Endothelial cell of umbilical vein (primary cell): Measurements from ENCODE around the gene ZNF827. TPM values are rescaled to one million over a fixed set of nuclear protein-coding genes. Genes with fewer than 3 reads are reported as not detected.

Experiments used
- BruUV-seq: library from RNA; stranded (reverse); fragments of 400-500 nt; replicated peaks from 2 replicates; lab custom pipeline; 2021; lab: Mats Ljungman, UMichigan
- CTCF ChIA-PET: fragments of 300-600, 350-600 bp; sonication (Branson Sonifier 250); formaldehyde crosslinking; loops from one replicate; lab custom pipeline; 2021; ENCODE audit warnings: antibody characterized with exemption, inconsistent platforms; lab: Charles Lee
- POLR2A ChIA-PET: fragments of 300-600, 350-600 bp; sonication (Branson Sonifier 250); formaldehyde crosslinking; loops from one replicate; lab custom pipeline; 2021; ENCODE audit warnings: antibody characterized with exemption, inconsistent platforms; lab: Charles Lee
- DNase-seq: peaks from one replicate; pipeline ENCODE4 v3.0.0-alpha.2; 2011; ENCODE audit warnings: low read depth, low spot score
- FAIRE-seq: peaks from 2 replicates; lab custom pipeline; 2011; peaks lifted over from hg19 to GRCh38; lab: Jason Lieb, UNC
- H2AFZ ChIP-seq: 2 replicates; pipeline ENCODE4 v1.6.0; 2012; ENCODE audit warnings: low read depth, low read length, control low read depth, inconsistent platforms
- H3K27ac ChIP-seq: 2 replicates; pipeline ENCODE4 v1.5.1; 2011; ENCODE audit warnings: low read depth, mild to moderate bottlenecking, control low read depth, low read length, moderate library complexity; ENCODE audit not compliant: insufficient read depth
- H3K27me3 ChIP-seq, 2 experiments: 2 replicates each; pipeline versions ENCODE4 v1.6.0 to v1.6.1; 2011; ENCODE audit warnings: low read length in 2 of 2, mixed read lengths in 1 of 2; ENCODE audit not compliant: control insufficient read depth in 2 of 2, insufficient read depth in 2 of 2
- H3K36me3 ChIP-seq, 2 experiments: 2 replicates in 1 of 2; 3 replicates in 1 of 2; pipeline ENCODE4 v1.5.1; 2011; ENCODE audit warnings: low read length in 2 of 2, mild to moderate bottlenecking in 1 of 2, moderate library complexity in 1 of 2; ENCODE audit not compliant: control insufficient read depth in 2 of 2, insufficient read depth in 2 of 2; ENCODE audit errors: extremely low read depth in 1 of 2
- H3K4me1 ChIP-seq: 3 replicates; pipeline ENCODE4 v1.5.1; 2011; ENCODE audit warnings: mild to moderate bottlenecking, low read length; ENCODE audit not compliant: control insufficient read depth, insufficient read depth; ENCODE audit errors: extremely low read depth
- H3K4me2 ChIP-seq: 2 replicates; pipeline ENCODE4 v1.6.1; 2011; ENCODE audit warnings: low read length, control low read depth, mixed read lengths; ENCODE audit not compliant: insufficient read depth
- H3K4me3 ChIP-seq, 3 experiments: fragments of 200-600 bp in 1 of 3; sonication (generic), shearing (Covaris generic) in 1 of 3; replicated peaks in 1 of 3; 2 replicates each; pipeline ENCODE4 v1.5.1; 2011 to 2016; ENCODE audit warnings: control low read depth in 3 of 3, low read length in 3 of 3, mild to moderate bottlenecking in 2 of 3, inconsistent platforms in 1 of 3, low read depth in 1 of 3, moderate library complexity in 1 of 3; ENCODE audit not compliant: insufficient read depth in 1 of 3
- H3K79me2 ChIP-seq: 2 replicates; pipeline ENCODE4 v1.6.0; 2012; ENCODE audit warnings: low read length, inconsistent platforms; ENCODE audit not compliant: control insufficient read depth, insufficient read depth
- H3K9ac ChIP-seq: replicated peaks from 2 replicates; pipeline ENCODE3; 2011; ENCODE audit warnings: low read length, control low read depth; ENCODE audit not compliant: insufficient read depth; ENCODE audit errors: extremely low read depth
- H3K9me1 ChIP-seq: replicated peaks from 3 replicates; pipeline ENCODE4 v1.6.0; 2011; ENCODE audit warnings: mild to moderate bottlenecking, low read length; ENCODE audit not compliant: control insufficient read depth, insufficient read depth; ENCODE audit errors: extremely low read depth
- H3K9me3 ChIP-seq: replicated peaks from 2 replicates; pipeline ENCODE4 v1.5.1; 2012; ENCODE audit warnings: low read length, inconsistent platforms; ENCODE audit not compliant: control insufficient read depth, insufficient read depth
- H4K20me1 ChIP-seq: replicated peaks from 2 replicates; pipeline ENCODE3; 2011; ENCODE audit warnings: mild to moderate bottlenecking, low read length; ENCODE audit not compliant: control insufficient read depth, insufficient read depth; ENCODE audit errors: extremely low read depth
- FOS ChIP-seq: IDR thresholded peaks from 2 replicates; pipeline ENCODE4 v1.6.1; 2011; ENCODE audit warnings: mild to moderate bottlenecking, low read length, moderate library complexity, borderline replicate concordance; ENCODE audit not compliant: insufficient read depth
- GATA2 ChIP-seq: IDR thresholded peaks from 2 replicates; pipeline ENCODE4 v1.7.0; 2011; ENCODE audit warnings: low read depth, mild to moderate bottlenecking, moderate library complexity, mixed read lengths, low read length; ENCODE audit not compliant: insufficient read length, insufficient read depth
- JUN ChIP-seq: IDR thresholded peaks from 2 replicates; pipeline ENCODE4 v1.6.1; 2011; ENCODE audit warnings: borderline replicate concordance, low read depth; ENCODE audit not compliant: insufficient read length, insufficient read depth
- POLR2A ChIP-seq: IDR thresholded peaks from 2 replicates; pipeline ENCODE4 v1.6.1; 2012; ENCODE audit warnings: low read depth, mild to moderate bottlenecking, control low read depth, low read length
- POLR2AphosphoS5 ChIP-seq: IDR thresholded peaks from 2 replicates; pipeline ENCODE4 v1.6.1; 2012; ENCODE audit warnings: low read depth, mild to moderate bottlenecking, control low read depth, low read length, moderate library complexity; ENCODE audit not compliant: insufficient read depth
- dilution Hi-C: fragments of 300-500 bp; cut with MboI; formaldehyde crosslinking; loops from one replicate; pipeline ENCODE4 v1.15.0; 2019; ENCODE audit warnings: low sequenced_read_pairs; ENCODE audit not compliant: extremely low pct_ligation_motif_present
- intact Hi-C: fragments of 100-400 bp; cut with micrococcal nuclease; formaldehyde crosslinking; loops from one replicate; pipeline ENCODE4 v1.10.0; 2022
- polyA plus RNA-seq, 4 experiments: library from polyadenylated mRNA; depleted of rRNA in 3 of 4; stranded (reverse) in 3 of 4; unstranded in 1 of 4; fragments of >200 nt; gene quantifications; 2 replicates each; pipeline versions ENCODE4 v1.2.1 to v1.2.3, GENCODE V29; 2011 to 2012; ENCODE audit warnings: missing spikeins in 1 of 4
- total RNA-seq: library from RNA; stranded (reverse); gene quantifications from 2 replicates; pipeline ENCODE4 v1.2.3, GENCODE V29; 2021
- TF ChIP-seq, protein P1 (sequence below), 2 donors: IDR thresholded peaks; 1 replicate in 1 of 2; 2 replicates in 1 of 2; pipeline ENCODE4 v1.5.1; 2011; ENCODE audit warnings: low read length in 2 of 2, mild to moderate bottlenecking in 2 of 2, moderate library complexity in 2 of 2, control low read depth in 1 of 2, inconsistent platforms in 1 of 2, low read depth in 1 of 2; ENCODE audit not compliant: insufficient read depth in 1 of 2; ENCODE audit errors: extremely low read depth in 1 of 2
- TF ChIP-seq, protein P2 (sequence below): IDR thresholded peaks from 2 replicates; pipeline ENCODE4 v1.6.1; 2011; ENCODE audit not compliant: insufficient read depth, insufficient read length

Gene ZNF827
- total and polyA plus RNA-seq, 2 donors (not counting 3 experiments of a cell fraction or from before 2014, with no cell fraction given), result 16.9 to 23.7 TPM

DNA sequence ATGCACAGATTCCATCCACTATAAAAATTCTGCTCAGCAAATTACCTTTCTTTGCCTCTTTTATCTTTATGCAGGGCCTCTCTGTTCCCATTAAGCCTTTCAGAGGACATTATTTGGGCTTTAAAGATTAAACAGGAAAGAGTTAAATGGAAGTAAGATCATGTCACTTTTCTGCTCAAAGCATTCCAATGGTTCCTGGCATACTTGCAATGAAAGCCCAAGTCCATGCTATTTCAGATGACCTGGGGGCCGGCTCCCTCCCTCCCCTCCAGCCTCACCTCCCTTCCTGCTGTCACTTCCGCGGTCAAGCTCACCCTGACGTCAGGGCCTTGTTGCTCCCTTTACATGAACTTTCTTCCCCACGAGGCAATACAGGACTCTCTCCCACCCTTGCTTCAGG lies 133.1 kb downstream of the ZNF827 start:
- Histone ChIP-seq H3K27ac (peak overlapping the region; percentile 84), H3K4me1 (peaks cover 42% of the 10 kb centered on the region), H3K27me3 (no peaks in the 10 kb centered on the region), H3K9me1 (no peaks in the 10 kb centered on the region), H4K20me1 (no peaks in the 10 kb centered on the region), H2AFZ (no peak overlapping the region), H3K9ac (no peak overlapping the region), H3K36me3 (no peaks in the 10 kb centered on the region), H3K4me2 (no peak overlapping the region), H3K9me3 (no peaks in the 10 kb centered on the region), H3K4me3 (no peak overlapping the region), H3K79me2 (no peaks in the 10 kb centered on the region)
- dilution Hi-C loops, result no loop called here
- TF ChIP-seq POLR2A, result peak; percentile 21
- no peak for TF ChIP-seq POLR2AphosphoS5
- TF ChIP-seq GATA2, result peak; percentile 8
- TF ChIP-seq, protein P1, sequence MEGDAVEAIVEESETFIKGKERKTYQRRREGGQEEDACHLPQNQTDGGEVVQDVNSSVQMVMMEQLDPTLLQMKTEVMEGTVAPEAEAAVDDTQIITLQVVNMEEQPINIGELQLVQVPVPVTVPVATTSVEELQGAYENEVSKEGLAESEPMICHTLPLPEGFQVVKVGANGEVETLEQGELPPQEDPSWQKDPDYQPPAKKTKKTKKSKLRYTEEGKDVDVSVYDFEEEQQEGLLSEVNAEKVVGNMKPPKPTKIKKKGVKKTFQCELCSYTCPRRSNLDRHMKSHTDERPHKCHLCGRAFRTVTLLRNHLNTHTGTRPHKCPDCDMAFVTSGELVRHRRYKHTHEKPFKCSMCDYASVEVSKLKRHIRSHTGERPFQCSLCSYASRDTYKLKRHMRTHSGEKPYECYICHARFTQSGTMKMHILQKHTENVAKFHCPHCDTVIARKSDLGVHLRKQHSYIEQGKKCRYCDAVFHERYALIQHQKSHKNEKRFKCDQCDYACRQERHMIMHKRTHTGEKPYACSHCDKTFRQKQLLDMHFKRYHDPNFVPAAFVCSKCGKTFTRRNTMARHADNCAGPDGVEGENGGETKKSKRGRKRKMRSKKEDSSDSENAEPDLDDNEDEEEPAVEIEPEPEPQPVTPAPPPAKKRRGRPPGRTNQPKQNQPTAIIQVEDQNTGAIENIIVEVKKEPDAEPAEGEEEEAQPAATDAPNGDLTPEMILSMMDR (IDR thresholded peaks at IDR 0.05; ENCODE audit: extremely low read depth in 1 of 2, insufficient read depth in 1 of 2, low read depth in 1 of 2, low read length in 2 of 2), result no peak
- TF ChIP-seq, protein P2, sequence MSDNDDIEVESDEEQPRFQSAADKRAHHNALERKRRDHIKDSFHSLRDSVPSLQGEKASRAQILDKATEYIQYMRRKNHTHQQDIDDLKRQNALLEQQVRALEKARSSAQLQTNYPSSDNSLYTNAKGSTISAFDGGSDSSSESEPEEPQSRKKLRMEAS, result no peak
- CTCF ChIA-PET, result interaction anchor here (1.0 to 1.9 kb wide), 2 partner anchors 9 to 189 kb away, joined by 3 to 5 read pairs; no protein-coding TSS in a partner anchor
- BruUV-seq, result no TSS peak
- FAIRE-seq (peak; percentile 66), DNase-seq (no peak)
- intact Hi-C loops, result loop anchor here (1.0 to 2.0 kb wide), 2 partner anchors 23 to 70 kb away; no protein-coding TSS in a partner anchor
- POLR2A ChIA-PET, result no interaction called here

DNA sequence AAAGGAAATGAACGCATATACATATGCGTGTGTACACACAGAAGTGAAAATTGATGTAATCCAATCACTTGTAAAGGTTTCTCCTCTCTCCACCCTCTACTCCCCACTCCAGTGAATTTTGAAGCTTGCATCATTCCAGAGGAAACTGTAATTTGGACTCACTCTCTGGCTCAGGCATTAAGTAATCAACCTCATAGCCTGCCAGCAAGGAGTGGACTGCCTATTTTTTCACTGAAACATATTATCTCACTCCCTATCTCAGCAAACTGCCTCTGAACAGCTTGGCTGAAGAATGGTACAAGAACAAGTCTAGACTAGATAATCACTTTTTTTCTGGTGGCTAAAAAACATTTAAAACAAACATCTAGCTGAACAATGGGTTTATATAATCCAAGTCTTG lies 134.5 kb downstream of the ZNF827 start:
- intact Hi-C loops, result loop anchor here (2.0 kb wide), 1 partner anchor 21 kb away; no protein-coding TSS in a partner anchor

More for the DNA sequence above, 134.5 kb downstream of the ZNF827 start:
- peak; percentile 72 for DNase-seq
- Histone ChIP-seq H3K4me1 (peaks cover 47% of the 10 kb centered on the region), H3K4me2 (no peak overlapping the region), H3K36me3 (no peaks in the 10 kb centered on the region), H3K9ac (no peak overlapping the region), H3K79me2 (no peaks in the 10 kb centered on the region), H3K9me1 (no peaks in the 10 kb centered on the region), H2AFZ (no peak overlapping the region), H4K20me1 (no peaks in the 10 kb centered on the region), H3K27me3 (no peaks in the 10 kb centered on the region), H3K27ac (peak overlapping the region; percentile 7), H3K9me3 (no peaks in the 10 kb centered on the region), H3K4me3 (no peak overlapping the region)
- dilution Hi-C loops, result no loop called here
- CTCF ChIA-PET, result interaction anchor here (0.9 to 1.7 kb wide), 5 partner anchors 8 to 187 kb away, joined by 3 to 11 read pairs (median 5); no protein-coding TSS in a partner anchor
- TF ChIP-seq POLR2AphosphoS5 (no peak), GATA2 (peak; percentile 50), FOS (no peak), JUN (no peak)
- POLR2A ChIA-PET, result no interaction called here
- no peak for FAIRE-seq
- no TSS peak for BruUV-seq
